Measurements from ENCODE around the gene ARHGAP26.
A peak's percentile ranks its signal among the peaks of the same experiment; 100 is the strongest.

Gene ARHGAP26

GRCh38 chr5:142769793-142770649, at the start of gene ARHGAP26:
ARHGAP26 (plus strand) TSS chr5:142770377; CDS start chr5:142770762, 385 bp downstream.
- peak; percentile 86 to 90 for DNase-seq (ENCODE audit: low read depth in 2 of 2)

- no peak for DNase-seq (ENCODE audit: low read depth in 2 of 2)
These were observed 49.4 kb upstream of the ARHGAP26 start for GRCh38 chr5:142720641-142721271.

- no peak for DNase-seq (ENCODE audit: low read depth in 2 of 2)
These were observed 48.0 kb upstream of the ARHGAP26 start for GRCh38 chr5:142722146-142722545.

- no peak for DNase-seq (ENCODE audit: low read depth in 2 of 2)
These were observed 47.3 kb upstream of the ARHGAP26 start for GRCh38 chr5:142722896-142723295.

- DNase-seq (ENCODE audit: low read depth in 2 of 2) = no peak
These were observed 45.4 kb upstream of the ARHGAP26 start for GRCh38 chr5:142724821-142725220.

- DNase-seq (ENCODE audit: low read depth in 2 of 2) = no peak
These were observed 44.7 kb upstream of the ARHGAP26 start for GRCh38 chr5:142725231-142726187.

- DNase-seq (ENCODE audit: low read depth in 2 of 2) = no peak
These were observed 43.9 kb upstream of the ARHGAP26 start for GRCh38 chr5:142726188-142726731.

GRCh38 chr5:142727735-142728047, 42.5 kb upstream of the ARHGAP26 start:
- DNase-seq (ENCODE audit: low read depth in 2 of 2) = no peak

- DNase-seq (ENCODE audit: low read depth in 2 of 2) = no peak
These were observed 34.6 kb upstream of the ARHGAP26 start for GRCh38 chr5:142735323-142736246.

- DNase-seq (ENCODE audit: low read depth in 2 of 2) = no peak
These were observed 33.9 kb upstream of the ARHGAP26 start for GRCh38 chr5:142736247-142736632.

GRCh38 chr5:142737179-142737578, 33.0 kb upstream of the ARHGAP26 start:
- no peak for DNase-seq (ENCODE audit: low read depth in 2 of 2)

- DNase-seq (ENCODE audit: low read depth in 2 of 2) = no peak
These were observed 29.5 kb upstream of the ARHGAP26 start for GRCh38 chr5:142740474-142741242.

GRCh38 chr5:142743592-142744441, 26.4 kb upstream of the ARHGAP26 start:
- no peak for DNase-seq (ENCODE audit: low read depth in 2 of 2)

- no peak for DNase-seq (ENCODE audit: low read depth in 2 of 2)
These were observed 24.9 kb upstream of the ARHGAP26 start for GRCh38 chr5:142745268-142745667.

GRCh38 chr5:142746532-142747433, 23.4 kb upstream of the ARHGAP26 start:
- no peak for DNase-seq (ENCODE audit: low read depth in 2 of 2)

GRCh38 chr5:142748132-142748531, 22.0 kb upstream of the ARHGAP26 start:
- DNase-seq (ENCODE audit: low read depth in 2 of 2) = no peak

- peak; percentile 8 to 15 for DNase-seq (ENCODE audit: low read depth in 2 of 2)
These were observed 21.5 kb upstream of the ARHGAP26 start for GRCh38 chr5:142748568-142749249.

All from stimulated activated CD8-positive, alpha-beta memory T cell treated with anti-CD3 and anti-CD28 coated beads, Interleukin-15, amount 100 ng/mL, for 4 hours (primary cell).